ENCODE measurements around the gene MSI2.

DNA sequence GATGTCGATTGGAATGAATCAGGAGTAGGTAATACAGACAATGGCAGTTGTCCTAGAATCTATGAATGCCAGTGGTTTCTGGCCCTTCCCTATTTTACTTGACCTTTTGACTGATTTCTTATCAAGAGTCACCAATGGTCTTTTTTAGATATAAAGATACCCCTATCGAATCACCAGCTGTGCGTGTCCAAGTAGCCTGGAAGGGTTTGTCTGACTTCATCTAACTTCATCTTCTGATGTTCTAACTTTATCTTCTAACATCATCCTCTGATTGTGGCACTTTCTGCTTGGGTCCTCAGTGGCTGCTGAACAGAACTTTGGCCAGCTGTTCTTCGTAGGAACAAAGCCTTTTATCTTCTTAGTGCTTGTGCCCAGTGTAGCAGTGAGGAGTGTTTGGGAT is 129.7 kb downstream of the MSI2 start:
- TF ChIP-seq, protein P1, sequence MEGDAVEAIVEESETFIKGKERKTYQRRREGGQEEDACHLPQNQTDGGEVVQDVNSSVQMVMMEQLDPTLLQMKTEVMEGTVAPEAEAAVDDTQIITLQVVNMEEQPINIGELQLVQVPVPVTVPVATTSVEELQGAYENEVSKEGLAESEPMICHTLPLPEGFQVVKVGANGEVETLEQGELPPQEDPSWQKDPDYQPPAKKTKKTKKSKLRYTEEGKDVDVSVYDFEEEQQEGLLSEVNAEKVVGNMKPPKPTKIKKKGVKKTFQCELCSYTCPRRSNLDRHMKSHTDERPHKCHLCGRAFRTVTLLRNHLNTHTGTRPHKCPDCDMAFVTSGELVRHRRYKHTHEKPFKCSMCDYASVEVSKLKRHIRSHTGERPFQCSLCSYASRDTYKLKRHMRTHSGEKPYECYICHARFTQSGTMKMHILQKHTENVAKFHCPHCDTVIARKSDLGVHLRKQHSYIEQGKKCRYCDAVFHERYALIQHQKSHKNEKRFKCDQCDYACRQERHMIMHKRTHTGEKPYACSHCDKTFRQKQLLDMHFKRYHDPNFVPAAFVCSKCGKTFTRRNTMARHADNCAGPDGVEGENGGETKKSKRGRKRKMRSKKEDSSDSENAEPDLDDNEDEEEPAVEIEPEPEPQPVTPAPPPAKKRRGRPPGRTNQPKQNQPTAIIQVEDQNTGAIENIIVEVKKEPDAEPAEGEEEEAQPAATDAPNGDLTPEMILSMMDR (conservative IDR thresholded peaks at IDR 0.05; ENCODE audit: low read length), result no peak
- no peak for TF ChIP-seq EZH2phosphoT487 (IDR thresholded peaks at IDR 0.05; ENCODE audit: borderline replicate concordance, low read depth, low read length)
